RPMI8226 (cell line): Measurements from ENCODE around the gene PBRM1.

ENCODE experiments used
- DNase-seq: peaks from one replicate; pipeline ENCODE4 v3.0.0-alpha.2; 2015

Gene PBRM1

DNA sequence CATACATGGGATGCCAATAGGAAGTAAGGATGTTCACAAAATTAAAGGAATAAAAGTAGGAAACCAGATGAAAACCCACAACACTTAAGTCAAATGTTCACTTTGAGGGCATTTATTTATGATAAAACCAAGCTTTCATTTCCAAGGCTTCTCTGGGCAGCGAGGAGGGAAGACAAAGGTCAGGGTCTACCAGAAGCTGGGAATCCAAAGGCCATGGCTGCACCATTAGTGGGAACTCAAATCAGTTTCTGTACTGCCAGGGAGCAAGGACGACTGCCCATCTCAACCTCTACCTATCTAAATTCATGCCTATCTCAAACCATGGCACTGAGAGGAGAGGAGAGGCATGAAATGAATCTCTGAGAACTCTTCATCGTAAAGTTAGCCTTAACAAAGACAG lies 22.6 kb downstream of the PBRM1 start:
- no peak for DNase-seq

GRCh38 chr3:52660046-52660445 lies 25.7 kb downstream of the PBRM1 start:
- DNase-seq, result no peak

GRCh38 chr3:52655895-52656294 lies 29.8 kb downstream of the PBRM1 start:
- no peak for DNase-seq

DNA sequence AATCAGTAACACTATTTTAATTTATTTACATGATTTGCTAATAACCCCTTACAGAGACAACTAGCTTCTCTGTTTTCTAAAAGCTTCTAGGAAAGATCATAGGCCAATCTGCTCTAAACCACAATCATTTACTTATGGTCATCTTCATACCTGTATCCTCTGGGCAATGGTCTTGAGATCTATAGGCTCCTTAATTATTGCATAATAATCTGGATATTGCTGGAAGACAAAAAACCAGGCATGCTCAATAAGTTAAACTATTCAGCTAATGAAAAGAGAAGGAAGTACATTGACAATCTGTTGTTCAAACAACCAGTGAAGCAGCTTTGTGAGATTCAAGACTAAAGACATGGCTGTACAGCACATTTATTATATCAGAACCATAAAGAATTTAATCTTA lies 34.1 kb downstream of the PBRM1 start:
- DNase-seq, result no peak

- DNase-seq, result no peak
These were observed 35.3 kb downstream of the PBRM1 start for GRCh38 chr3:52650439-52650838.

- no peak for DNase-seq
These were observed 36.1 kb downstream of the PBRM1 start for GRCh38 chr3:52649461-52650210.

DNA sequence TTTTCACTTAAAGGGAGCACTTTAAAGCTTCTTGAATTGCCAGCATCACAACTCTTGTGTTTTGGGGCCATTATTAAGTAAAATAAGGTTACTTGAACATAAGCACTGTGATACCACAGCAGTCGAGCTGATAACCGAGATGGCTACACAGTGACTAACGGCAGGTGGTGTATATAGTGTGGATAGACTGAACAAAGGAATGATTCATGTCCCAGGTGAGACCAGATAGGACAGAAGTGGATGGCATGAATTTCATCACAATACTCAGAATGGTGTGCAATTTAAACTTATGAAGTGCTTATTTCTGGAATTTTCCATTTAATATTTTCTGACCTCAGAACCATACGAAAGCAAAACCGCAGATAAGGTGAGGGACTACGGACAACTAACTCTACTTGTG lies 40.2 kb downstream of the PBRM1 start:
- DNase-seq, result no peak

DNA sequence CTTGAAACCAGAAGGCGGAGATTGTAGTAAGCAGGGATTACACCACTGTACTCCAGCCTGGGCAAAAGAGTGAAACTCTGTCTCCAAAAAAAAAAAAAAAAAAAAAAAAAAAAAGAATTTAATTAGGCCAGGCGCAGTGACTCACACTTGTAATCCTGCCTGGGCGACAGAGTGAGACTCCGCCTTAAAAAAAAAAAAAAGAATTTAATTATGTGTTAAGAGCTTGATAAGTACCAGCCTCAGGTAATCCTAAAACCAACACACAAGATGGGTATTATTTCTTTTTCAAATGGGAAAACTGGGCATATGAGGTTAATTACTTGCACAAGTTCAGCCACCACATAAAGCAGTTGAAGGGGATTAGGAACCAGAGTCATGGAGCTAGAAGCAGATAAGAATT lies 49.0 kb downstream of the PBRM1 start:
- DNase-seq, result no peak

DNA sequence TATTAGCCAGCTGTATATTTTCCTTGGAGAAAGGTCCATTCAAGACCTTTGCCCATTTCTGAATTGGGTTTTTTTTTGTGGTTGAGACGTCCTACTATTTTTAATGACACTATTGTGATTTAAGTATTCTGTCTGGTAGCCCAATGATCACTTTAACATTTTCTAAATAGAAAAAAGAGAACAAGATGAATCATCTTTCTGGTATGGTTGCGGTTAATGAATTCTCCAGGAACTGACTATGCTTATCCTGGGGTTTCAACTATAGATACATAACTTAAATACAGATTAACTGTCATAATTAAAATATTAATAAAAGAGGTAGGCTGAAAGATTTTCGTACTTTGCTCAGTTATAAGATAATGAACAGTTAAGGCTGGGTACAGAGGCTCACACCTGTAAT lies 51.9 kb downstream of the PBRM1 start:
- no peak for DNase-seq

DNA sequence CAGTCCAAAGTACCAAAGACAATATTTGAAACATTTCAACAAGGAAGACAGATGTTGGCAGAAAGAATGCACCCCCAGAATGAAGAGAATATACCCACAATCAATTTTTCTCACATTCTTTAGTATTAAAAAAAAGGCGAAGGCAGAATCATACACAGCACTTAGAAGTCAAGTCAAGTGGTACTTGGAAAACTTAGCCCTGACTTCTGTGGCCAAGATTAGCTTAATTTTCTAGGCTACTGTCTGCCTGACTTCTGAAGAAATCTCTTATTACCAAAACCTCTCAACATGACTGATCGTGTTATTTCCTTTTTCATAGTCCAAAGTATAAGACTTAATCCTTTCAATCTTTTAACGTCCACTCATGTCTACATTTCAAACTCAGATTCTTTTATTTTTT lies 60.7 kb downstream of the PBRM1 start:
- DNase-seq, result no peak

DNA sequence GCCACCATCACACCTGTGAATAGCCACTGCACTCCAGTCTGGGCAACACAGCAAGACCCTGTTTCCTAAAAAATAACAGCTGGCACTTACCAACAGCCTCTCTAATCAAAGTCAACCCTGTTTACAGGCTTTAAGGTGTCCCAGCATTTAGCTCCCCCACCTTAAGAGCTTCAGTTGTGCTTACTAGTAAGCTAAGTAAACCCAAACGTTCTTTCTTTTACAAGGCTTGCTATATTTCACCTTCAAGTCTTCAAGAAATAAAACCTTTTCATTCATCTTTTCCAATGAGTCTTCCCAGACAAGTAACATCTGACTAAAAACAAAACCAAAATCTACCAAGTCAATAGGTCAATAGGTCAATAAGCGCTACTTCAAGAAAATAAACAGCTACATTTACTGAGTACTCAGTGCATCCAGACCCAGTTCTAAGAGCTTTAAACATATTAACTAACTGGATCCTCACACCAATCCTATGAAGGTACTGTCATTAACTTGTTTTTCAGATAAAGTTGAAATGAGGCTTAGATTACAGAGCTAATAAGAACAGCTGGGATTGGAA lies 62.4 kb downstream of the PBRM1 start:
- DNase-seq, result no peak

DNA sequence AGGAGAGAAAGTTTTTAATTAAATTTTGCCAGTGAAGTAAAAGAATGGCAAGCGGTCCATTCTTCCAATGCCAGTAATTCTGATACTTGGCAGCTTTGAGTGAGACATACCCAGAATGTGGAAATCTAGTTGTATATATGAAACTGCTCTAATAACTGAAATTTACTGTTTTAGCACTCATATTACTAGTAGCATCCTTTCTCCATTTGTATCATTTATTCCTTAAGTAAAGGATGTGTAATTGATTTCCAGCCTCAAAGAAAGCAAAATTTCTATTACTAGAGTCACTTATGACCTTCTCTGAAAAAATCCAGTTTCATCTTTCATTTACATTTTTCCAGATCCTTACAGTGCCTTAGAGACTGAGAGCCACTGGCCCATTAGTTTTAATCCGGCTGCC lies 65.1 kb downstream of the PBRM1 start:
- no peak for DNase-seq

DNA sequence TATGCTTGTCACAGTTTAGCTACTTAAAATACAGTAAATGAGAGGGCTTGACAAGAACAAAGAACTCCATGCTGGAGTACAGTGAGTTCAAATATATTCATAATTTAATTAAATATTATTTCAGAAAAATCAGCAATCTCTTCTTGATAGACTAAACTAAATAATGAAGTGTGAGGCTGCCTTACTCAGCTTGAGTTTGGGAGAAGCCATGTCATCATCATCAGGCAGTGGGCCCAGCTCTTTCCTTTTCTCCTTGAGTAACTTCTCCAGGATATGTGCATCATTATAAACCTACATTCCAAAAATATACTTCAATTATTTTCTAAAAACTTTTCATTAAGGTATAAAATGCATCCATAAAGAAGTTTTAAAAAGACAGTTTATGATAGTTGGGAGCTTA lies 70.5 kb downstream of the PBRM1 start:
- DNase-seq, result no peak

DNA sequence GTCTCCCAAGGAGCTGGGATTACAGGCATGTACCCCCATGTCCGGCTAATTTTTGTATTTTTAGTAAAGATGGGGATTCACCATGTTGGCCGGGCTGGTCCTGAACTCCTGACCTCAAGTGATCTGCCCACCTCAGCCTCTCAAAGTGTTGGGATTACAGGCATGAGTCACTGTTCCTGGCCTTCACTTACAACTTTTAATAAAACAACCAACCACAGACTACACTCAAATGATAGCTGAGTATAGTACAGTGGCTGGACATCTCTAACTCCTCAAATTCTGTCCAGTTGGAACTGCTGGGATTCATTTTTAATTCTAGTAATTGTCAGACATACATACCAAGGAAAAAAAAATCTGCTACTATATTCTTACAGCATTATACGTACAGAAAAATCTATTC lies 71.0 kb downstream of the PBRM1 start:
- DNase-seq, result no peak

GRCh38 chr3:52609316-52609815 lies 76.3 kb downstream of the PBRM1 start:
- no peak for DNase-seq

- DNase-seq, result no peak
These were observed 77.4 kb downstream of the PBRM1 start for GRCh38 chr3:52608337-52608736.

- DNase-seq, result peak; percentile 6
These were observed 79.2 kb downstream of the PBRM1 start for GRCh38 chr3:52606373-52607085.

GRCh38 chr3:52600258-52600657 lies 85.5 kb downstream of the PBRM1 start:
- DNase-seq, result no peak

- no peak for DNase-seq
These were observed 89.0 kb downstream of the PBRM1 start for GRCh38 chr3:52596658-52597265.

GRCh38 chr3:52593103-52593502 lies 92.6 kb downstream of the PBRM1 start:
- no peak for DNase-seq

GRCh38 chr3:52574056-52574965 lies 111.4 kb downstream of the PBRM1 start:
- no peak for DNase-seq

DNA sequence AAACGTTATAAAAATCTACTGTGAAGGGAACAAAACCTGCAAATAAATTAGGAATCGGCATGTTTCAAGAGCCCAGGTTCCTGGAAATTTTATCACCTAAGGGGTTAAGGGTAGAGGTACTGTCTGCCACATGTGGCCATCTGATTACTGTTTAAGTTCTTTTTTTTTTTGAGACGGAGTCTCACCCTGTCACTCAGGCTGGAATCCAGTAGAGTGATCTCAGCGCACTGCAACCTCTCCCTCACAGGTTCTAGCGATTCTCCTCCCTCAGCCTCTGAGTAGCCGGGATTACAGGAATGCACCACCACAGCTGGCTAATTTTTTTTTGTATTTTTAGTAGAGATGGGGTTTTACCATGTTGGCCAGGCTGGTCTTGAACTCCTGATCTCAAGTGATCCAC lies 113.5 kb downstream of the PBRM1 start:
- no peak for DNase-seq

GRCh38 chr3:52570076-52570475 lies 115.6 kb downstream of the PBRM1 start:
- DNase-seq, result no peak
